Left ventricle myocardium inferior (tissue), 1 donor: ENCODE measurements around the gene INPP1. TPM values are rescaled to one million over a fixed set of nuclear protein-coding genes. Genes with fewer than 3 reads are reported as not detected.

Source experiments
- DNase-seq: peaks from one replicate; pipeline ENCODE4 v3.0.0-alpha.2; 2020
- H3K27ac ChIP-seq: fragments of 200-600 bp; replicated peaks from 2 replicates; pipeline ENCODE4 v1.8.0; 2021
- H3K27me3 ChIP-seq: fragments of 200-600 bp; 2 replicates; pipeline ENCODE4 v1.8.0; 2021; ENCODE audit warnings: low read depth
- H3K36me3 ChIP-seq: fragments of 200-600 bp; 2 replicates; pipeline ENCODE4 v1.8.0; 2021
- H3K4me1 ChIP-seq: fragments of 200-600 bp; 2 replicates; pipeline ENCODE4 v1.8.0; 2021
- H3K4me3 ChIP-seq: fragments of 200-600 bp; 2 replicates; pipeline ENCODE4 v1.8.0; 2021; ENCODE audit warnings: mild to moderate bottlenecking, moderate library complexity
- H3K9me3 ChIP-seq: fragments of 200-600 bp; replicated peaks from 2 replicates; pipeline ENCODE4 v1.8.0; 2021
- CTCF ChIP-seq: fragments of 200-600 bp; IDR thresholded peaks from 2 replicates; pipeline ENCODE4 v1.8.0; 2021; ENCODE audit warnings: antibody characterized with exemption, mild to moderate bottlenecking, borderline replicate concordance
- intact Hi-C: fragments of 100-400 bp; cut with micrococcal nuclease; formaldehyde crosslinking; loops from one replicate; pipeline ENCODE4 v1.11.0; 2022
- total RNA-seq: library from RNA; stranded (reverse); fragmentation: NEBNext Ultra II Directional; extraction: Animal tissue kit (Norgen Biotek cat#: 25700); gene quantifications from one replicate; pipeline ENCODE4 v1.2.1, GENCODE V29; 2021
- donor health status: DM: no; HTN: yes; CAD: no; lungs with severe emphysema.

The INPP1 gene
- total RNA-seq, 1 donor from 2014 or later, result 15.0 TPM

GRCh38 chr2:190342611-190343010 lies 778 bp upstream of the INPP1 start:
- peak overlapping the region; percentile 95 for H3K27ac ChIP-seq
- DNase-seq, result no peak
- peak overlapping the region; percentile 76 for H3K4me3 ChIP-seq
- H3K27me3 ChIP-seq, result no peaks in the 10 kb centered on the region
- TF ChIP-seq CTCF, result no peak
- H3K9me3 ChIP-seq, result no peaks in the 10 kb centered on the region
- H3K36me3 ChIP-seq, result no peaks in the 10 kb centered on the region
- H3K4me1 ChIP-seq, result peaks cover 34% of the 10 kb centered on the region
- intact Hi-C loops, result no loop called here

- H3K27me3 ChIP-seq, result no peaks in the 10 kb centered on the region
- H3K9me3 ChIP-seq, result no peaks in the 10 kb centered on the region
- intact Hi-C loops, result no loop called here
- no peak for DNase-seq
- H3K27ac ChIP-seq, result peak overlapping the region; percentile 95
- TF ChIP-seq CTCF, result no peak
- H3K36me3 ChIP-seq, result no peaks in the 10 kb centered on the region
- peak overlapping the region; percentile 76 for H3K4me3 ChIP-seq
- peaks cover 34% of the 10 kb centered on the region for H3K4me1 ChIP-seq
These were observed 277 bp upstream of the INPP1 start for GRCh38 chr2:190343089-190343535.

- H3K4me1 ChIP-seq, result peaks cover 34% of the 10 kb centered on the region
- peak; percentile 47 for DNase-seq
- peak; percentile 57 for TF ChIP-seq CTCF
- H3K27ac ChIP-seq, result peak overlapping the region; percentile 95
- no peaks in the 10 kb centered on the region for H3K9me3 ChIP-seq
- peak overlapping the region; percentile 76 for H3K4me3 ChIP-seq
- no peaks in the 10 kb centered on the region for H3K36me3 ChIP-seq
- no peaks in the 10 kb centered on the region for H3K27me3 ChIP-seq
- intact Hi-C loops, result no loop called here
These were observed 963 bp downstream of the INPP1 start for GRCh38 chr2:190344276-190344827.

GRCh38 chr2:190350371-190350770 lies 7.0 kb downstream of the INPP1 start:
- H3K4me1 ChIP-seq, result peaks cover 31% of the 10 kb centered on the region
- no peak for TF ChIP-seq CTCF
- intact Hi-C loops, result no loop called here
- no peak overlapping the region for H3K4me3 ChIP-seq
- no peaks in the 10 kb centered on the region for H3K27me3 ChIP-seq
- DNase-seq, result no peak
- no peaks in the 10 kb centered on the region for H3K36me3 ChIP-seq
- H3K9me3 ChIP-seq, result no peaks in the 10 kb centered on the region
- H3K27ac ChIP-seq, result no peak overlapping the region

GRCh38 chr2:190351955-190352354 lies 8.6 kb downstream of the INPP1 start:
- Histone ChIP-seq H3K4me1 (peaks cover 37% of the 10 kb centered on the region), H3K27ac (no peak overlapping the region), H3K9me3 (no peaks in the 10 kb centered on the region), H3K27me3 (no peaks in the 10 kb centered on the region), H3K4me3 (no peak overlapping the region), H3K36me3 (no peaks in the 10 kb centered on the region)
- TF ChIP-seq CTCF, result no peak
- intact Hi-C loops, result no loop called here
- DNase-seq, result no peak
